NB4 (cell line): ENCODE results near the gene RAB29.

Experiments used
- MAX ChIP-seq: IDR thresholded peaks from 2 replicates; pipeline ENCODE4 v1.6.1; 2011; ENCODE audit warnings: low read depth, low read length
- POLR2A ChIP-seq: IDR thresholded peaks from 2 replicates; pipeline ENCODE4 v1.6.1; 2011; ENCODE audit warnings: mild to moderate bottlenecking; ENCODE audit not compliant: insufficient read length; ENCODE audit errors: extremely low read depth

DNA sequence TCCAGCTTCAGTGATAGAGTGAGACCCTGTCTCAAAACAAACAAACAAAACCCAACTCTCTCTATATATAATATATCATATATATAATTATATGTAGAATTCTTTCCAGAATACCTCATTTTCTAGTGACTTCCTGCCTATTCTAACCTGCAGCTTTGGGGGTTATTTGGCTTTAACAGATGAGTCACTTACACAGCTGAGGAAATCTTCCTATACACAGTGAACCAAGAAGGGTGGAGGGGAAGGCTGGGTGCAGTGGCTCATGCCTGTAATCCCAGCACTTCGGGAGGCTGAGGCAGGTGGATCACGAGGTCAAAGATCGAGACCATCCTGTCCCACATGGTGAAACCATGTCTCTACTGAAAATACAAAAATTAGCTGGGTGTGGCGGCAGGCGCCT is 9.2 kb downstream of the RAB29 start:
- TF ChIP-seq POLR2A (no peak), MAX (no peak)
